HG02885 (cell line): Measurements from ENCODE around the gene AKR1B15.
"Not testable (repeated sequence)": the region's sequence is repeated elsewhere in the genome, so short reads cannot be mapped to it uniquely, and the experiment has no call there.

ENCODE experiments used
- ATAC-seq: cut with Tn5 transposase; IDR thresholded peaks from one replicate; pipeline ENCODE4 v1.9.1; 2021; ENCODE audit warnings: mild to moderate bottlenecking; ENCODE audit not compliant: unreplicated experiment, poor library complexity

AKR1B15 gene

DNA sequence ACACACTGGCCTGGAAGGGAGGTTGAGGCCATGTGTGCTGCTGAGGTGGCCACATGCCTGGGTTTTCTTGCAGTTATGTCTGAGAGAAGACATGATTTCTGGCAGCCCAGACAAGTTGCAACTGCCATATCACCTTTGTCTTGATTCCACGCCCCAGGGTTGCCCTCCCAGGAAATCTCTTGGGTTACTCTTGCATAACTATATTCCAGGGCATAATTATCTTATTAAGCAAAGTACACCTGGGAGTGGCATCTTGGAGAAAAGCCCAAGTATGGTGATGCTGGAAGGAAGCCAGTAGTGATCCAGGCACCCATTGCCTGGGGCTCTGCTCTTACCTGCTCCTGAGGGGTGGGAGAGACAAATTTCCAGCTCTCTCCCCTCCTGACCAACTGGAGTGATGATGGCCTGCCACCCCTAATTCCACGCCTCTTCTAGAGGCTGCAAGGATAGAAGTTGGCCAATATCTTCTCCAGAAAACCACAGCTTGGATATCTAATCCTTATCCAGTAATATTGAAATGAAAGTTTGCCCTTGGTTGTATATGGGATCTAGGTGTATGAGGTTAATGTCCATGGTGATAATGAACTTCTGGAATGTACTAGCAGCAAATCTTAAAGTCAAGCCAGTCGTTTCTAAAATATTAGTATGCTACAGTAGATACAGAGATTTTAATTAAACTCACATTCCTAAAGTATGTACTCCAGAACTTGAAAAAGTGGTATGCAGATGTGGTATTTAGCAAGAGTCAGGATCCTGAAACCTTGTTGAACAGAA is 16.5 kb upstream of the AKR1B15 start:
- no peak for ATAC-seq

DNA sequence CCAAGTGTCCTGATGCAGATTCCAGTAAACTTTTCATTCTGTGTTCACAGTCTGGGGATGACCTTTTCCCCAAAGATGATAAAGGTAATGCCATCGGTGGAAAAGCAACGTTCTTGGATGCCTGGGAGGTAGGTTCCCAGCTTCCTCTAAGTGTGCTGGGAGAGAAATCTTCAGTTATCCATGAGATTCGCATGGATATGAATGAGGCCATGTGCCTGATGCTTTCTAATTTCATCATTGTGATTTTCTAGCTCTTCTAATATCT is 16.0 kb upstream of the AKR1B15 start:
- no peak for ATAC-seq

GRCh38 chr7:134533288-134533771 is 15.6 kb upstream of the AKR1B15 start:
- ATAC-seq: no peak

DNA sequence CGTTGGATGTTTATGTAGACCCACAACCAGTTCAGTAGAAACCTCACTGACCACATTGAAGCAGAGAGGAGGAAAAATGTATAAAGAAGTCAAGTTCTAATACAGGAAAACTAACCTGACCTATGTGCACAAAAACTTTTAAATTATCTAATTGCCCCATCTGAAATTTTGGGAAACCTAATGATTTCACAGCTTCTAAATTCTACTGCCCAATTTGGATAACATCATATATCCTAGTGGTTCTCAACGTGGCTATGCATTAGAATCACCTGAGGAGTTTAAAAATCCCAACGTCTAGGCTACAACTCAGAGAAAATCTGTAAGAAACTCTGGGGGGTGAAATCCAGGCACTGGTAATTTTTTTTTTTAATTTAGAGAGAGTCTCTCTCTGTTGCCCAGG is 14.3 kb upstream of the AKR1B15 start:
- no peak for ATAC-seq

- ATAC-seq: no peak
Observed at GRCh38 chr7:134535272-134535918, 13.5 kb upstream of the AKR1B15 start.

GRCh38 chr7:134535919-134536299 is 13.0 kb upstream of the AKR1B15 start:
- ATAC-seq: no peak

DNA sequence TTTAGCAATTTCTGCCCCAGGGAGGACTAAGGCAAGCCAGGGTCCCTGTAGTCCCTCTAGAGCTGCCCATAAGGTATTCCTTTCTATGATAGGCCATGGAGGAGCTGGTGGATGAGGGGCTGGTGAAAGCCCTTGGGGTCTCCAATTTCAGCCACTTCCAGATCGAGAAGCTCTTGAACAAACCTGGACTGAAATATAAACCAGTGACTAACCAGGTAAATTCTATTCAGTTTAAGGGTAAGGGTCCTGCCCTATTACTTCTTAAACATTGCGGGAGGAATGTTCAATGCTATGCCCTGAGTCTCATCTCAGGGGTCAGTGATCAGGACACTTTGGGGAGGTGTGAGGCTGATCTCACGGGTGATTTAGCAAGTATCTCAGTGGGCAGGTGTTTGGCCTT is 12.4 kb upstream of the AKR1B15 start:
- not testable (repeated sequence) for ATAC-seq

GRCh38 chr7:134537273-134537781 is 11.6 kb upstream of the AKR1B15 start:
- not testable (repeated sequence) for ATAC-seq

- ATAC-seq: no peak
Observed at GRCh38 chr7:134539380-134540004, 9.4 kb upstream of the AKR1B15 start.

DNA sequence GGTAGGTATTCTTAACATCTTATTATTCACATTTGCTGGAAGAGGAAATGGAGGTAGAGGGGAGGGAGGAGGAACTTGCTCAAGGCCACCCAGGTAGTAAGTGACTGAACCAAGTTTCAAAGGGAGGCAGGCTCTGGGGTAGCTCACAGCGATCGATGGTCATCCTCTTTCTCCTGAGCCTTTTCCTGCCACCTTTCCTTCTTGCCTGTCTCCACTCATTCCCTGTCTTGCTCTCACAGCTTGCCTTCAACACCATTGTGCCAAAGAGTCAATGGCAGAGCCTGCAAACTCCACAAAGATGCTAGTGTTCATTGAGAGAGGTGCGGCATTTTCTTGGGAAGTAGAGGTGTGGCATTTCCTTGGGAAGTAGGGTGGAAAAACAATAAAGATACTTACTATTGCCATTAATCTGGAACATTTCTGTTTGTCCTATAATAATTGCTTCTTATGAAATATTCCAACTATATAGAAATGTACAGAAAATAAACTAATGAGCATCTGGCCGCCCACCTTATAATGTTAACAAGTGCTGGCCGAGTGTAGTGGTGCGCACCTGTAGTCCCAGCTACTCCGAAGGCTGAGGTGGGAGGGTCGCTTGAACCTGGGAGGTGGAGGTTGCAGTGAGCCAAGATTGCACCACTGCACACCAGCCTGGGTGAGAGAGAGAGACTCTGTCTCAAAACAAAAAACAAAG is 7.3 kb upstream of the AKR1B15 start:
- ATAC-seq: not testable (repeated sequence)

- no peak for ATAC-seq
Observed at GRCh38 chr7:134542195-134542771, 6.6 kb upstream of the AKR1B15 start.

- no peak for ATAC-seq
Observed at GRCh38 chr7:134545380-134545779, 3.5 kb upstream of the AKR1B15 start.

DNA sequence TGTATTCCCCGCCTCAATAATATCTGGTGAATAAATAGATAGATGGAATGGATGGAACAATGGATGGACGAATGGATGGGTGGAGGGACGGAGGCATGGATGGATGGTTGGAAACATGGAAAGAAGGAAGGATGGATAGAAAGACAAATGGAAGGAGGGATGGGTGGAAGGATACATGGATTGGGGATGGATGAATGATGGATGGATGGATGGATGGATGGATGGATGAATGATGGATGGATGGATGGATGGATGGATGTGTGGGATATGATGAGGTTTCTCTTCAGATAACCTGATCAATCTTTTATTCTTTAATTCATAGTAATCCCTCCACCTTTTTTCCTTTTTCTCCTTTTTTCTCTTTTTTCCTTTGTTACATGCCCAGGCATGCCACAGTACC is 3.0 kb upstream of the AKR1B15 start:
- no peak for ATAC-seq

DNA sequence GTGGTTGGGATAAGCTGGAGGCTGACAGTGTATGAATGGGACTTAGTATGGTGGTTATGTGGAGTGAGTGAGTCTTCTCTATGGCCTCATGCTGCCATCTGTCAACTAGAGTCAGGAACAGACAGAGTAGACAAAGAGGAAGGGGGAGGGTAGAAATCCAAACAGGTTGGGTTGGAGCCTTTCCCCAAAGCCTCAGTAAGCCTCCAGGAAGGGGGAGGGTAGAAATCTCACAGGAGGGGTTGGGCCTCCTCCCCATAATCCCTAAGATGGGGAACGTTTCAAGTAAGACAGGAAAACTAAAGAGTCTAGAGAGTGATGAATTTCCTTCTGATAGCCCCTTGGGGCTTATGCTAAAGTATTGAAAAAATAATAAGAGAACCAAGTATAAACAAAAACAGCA is 2.0 kb upstream of the AKR1B15 start:
- no peak for ATAC-seq

GRCh38 chr7:134547397-134548054 is 1.4 kb upstream of the AKR1B15 start:
- ATAC-seq: peak; percentile 75

DNA sequence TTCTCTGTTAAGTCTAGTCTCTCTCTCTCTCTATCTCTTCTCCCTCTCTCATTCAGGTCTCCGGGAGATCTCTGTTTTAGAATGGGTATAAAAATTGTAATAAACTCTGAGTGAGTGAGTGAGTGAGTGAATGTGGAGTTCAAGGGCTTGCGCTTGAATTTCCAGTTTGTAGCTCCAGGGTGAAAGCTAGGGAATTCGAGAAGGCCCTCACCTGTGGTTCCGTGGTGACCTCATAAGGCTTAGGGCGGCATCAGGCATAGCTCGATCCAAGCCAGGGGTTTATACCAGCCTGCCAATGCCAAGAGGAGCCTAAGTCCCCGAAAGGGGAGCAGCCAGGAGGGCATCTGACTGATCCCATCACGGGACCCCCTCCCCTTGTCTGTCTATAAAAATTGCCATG is 456 bp downstream of the AKR1B15 start:
- no peak for ATAC-seq

DNA sequence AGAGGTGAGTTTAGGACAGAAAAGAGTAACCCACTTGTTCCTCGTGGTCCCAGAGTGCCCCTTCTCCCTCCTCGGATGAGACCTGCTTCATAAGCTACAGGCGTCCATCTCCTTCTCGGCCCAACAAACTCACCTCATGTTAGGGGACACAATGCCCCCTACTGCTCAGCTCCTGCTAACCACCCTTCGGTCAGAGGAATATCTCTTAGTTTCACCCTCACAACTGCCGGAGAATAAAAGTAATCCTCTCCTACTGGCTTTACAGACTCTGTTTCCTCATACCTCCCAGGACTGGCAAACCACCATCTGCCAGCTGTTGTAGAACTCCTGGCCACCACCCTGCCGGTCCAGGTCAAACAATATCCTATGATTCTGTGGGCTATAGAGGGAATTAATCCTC is 3.2 kb downstream of the AKR1B15 start:
- no peak for ATAC-seq

DNA sequence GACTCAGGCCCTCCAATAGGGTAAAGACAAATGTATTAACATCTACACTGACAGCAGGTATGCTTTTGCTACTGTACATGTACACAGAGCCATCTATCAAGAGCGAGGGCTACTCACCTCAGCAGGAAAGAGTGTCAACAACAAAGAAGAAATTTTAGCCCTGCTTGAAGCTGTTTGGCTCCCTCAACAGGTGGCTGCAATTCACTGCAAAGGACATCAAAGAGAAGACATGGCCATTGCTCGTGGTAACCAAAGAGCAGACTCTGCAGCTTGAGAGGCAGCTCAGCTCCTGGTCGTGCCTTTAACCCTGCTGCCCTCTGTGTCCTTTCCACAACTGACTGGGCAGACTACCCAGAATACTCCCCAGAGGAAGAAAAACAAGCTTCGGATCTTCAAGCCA is 5.1 kb downstream of the AKR1B15 start:
- ATAC-seq: no peak

DNA sequence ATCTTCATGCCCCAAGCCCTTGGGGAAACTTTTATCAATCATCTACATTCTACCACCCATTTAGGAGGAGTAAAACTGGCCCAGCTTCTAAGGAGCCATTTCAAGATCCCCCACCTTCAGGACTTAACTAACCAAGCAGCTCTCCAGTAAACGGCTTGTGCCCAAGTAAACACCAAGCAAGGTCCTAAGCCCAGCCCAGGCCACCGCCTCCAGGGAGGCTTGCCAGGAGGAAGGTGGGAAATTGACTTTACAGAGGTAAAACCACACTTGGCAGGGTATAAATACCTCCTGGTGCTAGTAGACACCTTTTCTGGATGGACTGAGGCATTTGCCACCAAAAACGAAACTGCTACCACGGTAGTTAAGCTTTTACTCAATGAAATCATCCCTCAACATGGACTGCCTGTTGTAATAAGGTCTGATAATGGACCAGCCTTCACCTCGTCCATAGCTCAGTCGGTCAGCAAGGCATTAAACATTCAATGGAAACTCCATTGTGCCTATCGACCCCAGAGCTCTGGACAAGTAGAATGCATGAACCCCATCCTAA is 5.6 kb downstream of the AKR1B15 start:
- ATAC-seq: no peak

DNA sequence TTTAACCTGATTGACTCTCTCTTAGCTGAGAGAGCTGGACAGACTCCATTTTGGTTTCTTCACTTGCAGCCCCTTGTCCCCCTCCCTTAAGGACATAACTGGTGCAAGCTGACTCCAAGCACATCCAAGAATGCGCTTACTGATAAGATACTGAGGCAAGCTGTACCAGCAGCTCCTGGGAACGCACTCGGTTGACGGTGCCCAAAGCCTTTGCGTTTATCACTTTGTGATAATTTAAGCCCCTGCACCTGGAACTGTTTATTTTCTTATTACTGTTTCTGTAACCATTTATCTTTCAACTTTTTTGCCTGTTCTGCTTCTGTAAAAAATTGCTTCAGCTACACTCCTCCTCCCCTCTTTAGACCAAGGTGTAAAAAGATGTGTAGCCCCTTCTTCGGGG is 8.5 kb downstream of the AKR1B15 start:
- no peak for ATAC-seq
